ENCODE data around the gene SOBP. TPM values are rescaled to one million over a fixed set of nuclear protein-coding genes. Genes with fewer than 3 reads are reported as not detected.
"Not testable (repeated sequence)": the region's sequence is repeated elsewhere in the genome, so short reads cannot be mapped to it uniquely, and the experiment has no call there.

The SOBP gene
- total and polyA plus RNA-seq, 4 donors, result 24.0 to 44.6 (median 37.0) TPM

- Histone ChIP-seq H3K27ac (ENCODE audit: low read depth, low read length) (no peak overlapping the region), H3K4me1 (ENCODE audit: control insufficient read depth, insufficient read depth, low read length) (no peaks in the 10 kb centered on the region), H3K9me3 (ENCODE audit: control insufficient read depth, insufficient read depth, low read length) (no peaks in the 10 kb centered on the region), H3K4me3 (ENCODE audit: low read depth, low read length) (no peak overlapping the region), H3K27me3 (ENCODE audit: control insufficient read depth, insufficient read depth, low read length) (no peaks in the 10 kb centered on the region), H3K36me3 (ENCODE audit: control insufficient read depth, insufficient read depth, low read length) (no peaks in the 10 kb centered on the region)
- WGBS (ENCODE audit: insufficient coverage), result 100% methylated on average over 2 of the region's 2 CpGs
- DNase-seq (ENCODE audit: low read depth in 4 of 6, low spot score in 6 of 6), result no peak
These were observed 53.2 kb downstream of the SOBP start for GRCh38 chr6:107543088-107543487.

DNA sequence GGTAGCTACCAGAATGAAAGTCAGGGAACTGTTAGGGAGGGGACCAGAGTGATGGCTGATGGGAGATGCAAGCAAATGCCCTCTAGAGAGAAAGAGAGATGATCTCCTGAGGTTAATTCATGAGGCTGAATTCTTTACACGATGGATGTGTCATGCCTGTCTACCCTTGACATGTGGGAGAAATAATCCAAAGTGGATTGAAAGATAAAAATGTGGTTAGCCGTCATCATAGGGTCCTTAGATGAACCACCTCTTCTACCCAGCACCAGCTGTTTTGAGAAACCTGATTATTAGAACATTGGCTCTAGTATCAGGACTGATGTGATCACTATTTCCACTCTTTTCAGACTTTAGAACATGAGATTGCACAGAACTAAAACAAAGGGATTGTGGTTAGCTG is 53.6 kb downstream of the SOBP start:
- no peak overlapping the region for H3K4me3 ChIP-seq (ENCODE audit: low read depth, low read length)
- H3K27ac ChIP-seq (ENCODE audit: low read depth, low read length), result no peak overlapping the region
- no peaks in the 10 kb centered on the region for H3K9me3 ChIP-seq (ENCODE audit: control insufficient read depth, insufficient read depth, low read length)
- peaks cover under 1% of the 10 kb centered on the region for H3K36me3 ChIP-seq (ENCODE audit: control insufficient read depth, insufficient read depth, low read length)
- H3K27me3 ChIP-seq (ENCODE audit: control insufficient read depth, insufficient read depth, low read length), result no peaks in the 10 kb centered on the region
- H3K4me1 ChIP-seq (ENCODE audit: control insufficient read depth, insufficient read depth, low read length), result no peaks in the 10 kb centered on the region
- WGBS (ENCODE audit: insufficient coverage), result no CpG with 5 or more reads among the region's 2 CpGs
- DNase-seq (ENCODE audit: low read depth in 4 of 6, low spot score in 6 of 6), result no peak

- Histone ChIP-seq H3K4me3 (ENCODE audit: low read depth, low read length) (no peak overlapping the region), H3K27ac (ENCODE audit: low read depth, low read length) (no peak overlapping the region), H3K27me3 (ENCODE audit: control insufficient read depth, insufficient read depth, low read length) (no peaks in the 10 kb centered on the region), H3K36me3 (ENCODE audit: control insufficient read depth, insufficient read depth, low read length) (peaks cover 5% of the 10 kb centered on the region), H3K4me1 (ENCODE audit: control insufficient read depth, insufficient read depth, low read length) (no peaks in the 10 kb centered on the region), H3K9me3 (ENCODE audit: control insufficient read depth, insufficient read depth, low read length) (no peaks in the 10 kb centered on the region)
- 87% methylated on average over 3 of the region's 4 CpGs for WGBS (ENCODE audit: insufficient coverage)
- DNase-seq (ENCODE audit: low read depth in 4 of 6, low spot score in 6 of 6), result peak in 1 of 6 donors; percentile 58
These were observed 55.8 kb downstream of the SOBP start for GRCh38 chr6:107545763-107546162.

- WGBS (ENCODE audit: insufficient coverage), result no CpG with 5 or more reads among the region's 6 CpGs
- Histone ChIP-seq H3K9me3 (ENCODE audit: control insufficient read depth, insufficient read depth, low read length) (no peaks in the 10 kb centered on the region), H3K4me1 (ENCODE audit: control insufficient read depth, insufficient read depth, low read length) (no peaks in the 10 kb centered on the region), H3K27me3 (ENCODE audit: control insufficient read depth, insufficient read depth, low read length) (no peaks in the 10 kb centered on the region), H3K36me3 (ENCODE audit: control insufficient read depth, insufficient read depth, low read length) (peaks cover 5% of the 10 kb centered on the region), H3K4me3 (ENCODE audit: low read depth, low read length) (no peak overlapping the region), H3K27ac (ENCODE audit: low read depth, low read length) (no peak overlapping the region)
- DNase-seq (ENCODE audit: low read depth in 4 of 6, low spot score in 6 of 6), result no peak
These were observed 57.0 kb downstream of the SOBP start for GRCh38 chr6:107546691-107547450.

DNA sequence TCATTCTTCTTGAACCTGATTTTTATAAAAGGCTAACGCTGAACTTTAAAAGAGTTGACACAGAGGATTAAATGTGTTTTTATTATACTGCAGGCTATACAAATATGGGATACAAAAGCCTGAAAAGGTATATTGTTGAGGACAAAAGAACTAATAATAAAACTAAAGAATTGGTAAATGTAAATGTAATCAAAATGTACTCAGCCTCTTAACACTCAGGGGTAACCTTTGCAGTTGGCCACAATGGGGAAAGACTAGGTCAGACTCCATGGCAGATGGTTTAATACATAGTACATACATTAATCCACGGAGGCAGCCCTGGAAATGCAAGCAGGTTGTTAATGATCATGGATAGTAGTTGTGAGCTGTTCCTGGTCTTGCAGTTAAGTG is 57.5 kb downstream of the SOBP start:
- Histone ChIP-seq H3K27ac (ENCODE audit: low read depth, low read length) (no peak overlapping the region), H3K9me3 (ENCODE audit: control insufficient read depth, insufficient read depth, low read length) (no peaks in the 10 kb centered on the region)
- WGBS (ENCODE audit: insufficient coverage), result 0% methylated on average over 1 of the region's 2 CpGs

GRCh38 chr6:107550241-107550840 is 60.4 kb downstream of the SOBP start:
- H3K9me3 ChIP-seq (ENCODE audit: control insufficient read depth, insufficient read depth, low read length), result no peaks in the 10 kb centered on the region
- WGBS (ENCODE audit: insufficient coverage), result 67% methylated on average over 4 of the region's 10 CpGs
- H3K36me3 ChIP-seq (ENCODE audit: control insufficient read depth, insufficient read depth, low read length), result peaks cover 5% of the 10 kb centered on the region
- DNase-seq (ENCODE audit: low read depth in 4 of 6, low spot score in 6 of 6), result no peak
- H3K4me3 ChIP-seq (ENCODE audit: low read depth, low read length), result no peak overlapping the region
- H3K4me1 ChIP-seq (ENCODE audit: control insufficient read depth, insufficient read depth, low read length), result peaks cover 2% of the 10 kb centered on the region
- H3K27ac ChIP-seq (ENCODE audit: low read depth, low read length), result no peak overlapping the region
- H3K27me3 ChIP-seq (ENCODE audit: control insufficient read depth, insufficient read depth, low read length), result no peaks in the 10 kb centered on the region

More for the DNA sequence above, 57.5 kb downstream of the SOBP start:
- Histone ChIP-seq H3K4me1 (ENCODE audit: control insufficient read depth, insufficient read depth, low read length) (no peaks in the 10 kb centered on the region), H3K36me3 (ENCODE audit: control insufficient read depth, insufficient read depth, low read length) (peaks cover 5% of the 10 kb centered on the region), H3K27me3 (ENCODE audit: control insufficient read depth, insufficient read depth, low read length) (no peaks in the 10 kb centered on the region), H3K4me3 (ENCODE audit: low read depth, low read length) (no peak overlapping the region)
- DNase-seq (ENCODE audit: low read depth in 4 of 6, low spot score in 6 of 6), result no peak

GRCh38 chr6:107550906-107551305 is 61.0 kb downstream of the SOBP start:
- Histone ChIP-seq H3K9me3 (ENCODE audit: control insufficient read depth, insufficient read depth, low read length) (no peaks in the 10 kb centered on the region), H3K27ac (ENCODE audit: low read depth, low read length) (no peak overlapping the region), H3K36me3 (ENCODE audit: control insufficient read depth, insufficient read depth, low read length) (peaks cover 5% of the 10 kb centered on the region), H3K27me3 (ENCODE audit: control insufficient read depth, insufficient read depth, low read length) (no peaks in the 10 kb centered on the region), H3K4me1 (ENCODE audit: control insufficient read depth, insufficient read depth, low read length) (peaks cover 5% of the 10 kb centered on the region), H3K4me3 (ENCODE audit: low read depth, low read length) (no peak overlapping the region)
- DNase-seq (ENCODE audit: low read depth in 4 of 6, low spot score in 6 of 6), result no peak
- WGBS (ENCODE audit: insufficient coverage), result no CpG with 5 or more reads among the region's 4 CpGs

DNA sequence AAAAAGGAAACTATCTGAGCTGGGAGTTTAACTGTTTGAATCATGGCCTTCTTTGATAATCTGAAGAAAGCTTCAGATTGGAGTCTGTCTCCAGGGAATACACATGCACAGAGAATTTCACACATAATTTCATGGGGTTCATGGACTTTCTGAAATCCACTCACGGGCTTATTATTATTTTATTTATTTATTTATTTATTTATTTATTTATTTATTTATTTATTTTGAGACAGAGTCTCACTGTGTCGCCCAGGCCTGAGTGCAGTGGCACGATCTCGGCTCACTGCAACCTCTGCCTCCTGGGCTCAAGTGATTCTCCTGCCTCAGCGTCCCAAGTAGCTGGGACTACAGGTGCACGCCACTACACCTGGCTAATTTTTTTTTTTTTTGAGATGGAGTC is 63.2 kb downstream of the SOBP start:
- not testable (repeated sequence) for H3K27ac ChIP-seq (ENCODE audit: low read depth, low read length); H3K36me3 ChIP-seq (ENCODE audit: control insufficient read depth, insufficient read depth, low read length); DNase-seq (ENCODE audit: low read depth in 4 of 6, low spot score in 6 of 6); H3K4me3 ChIP-seq (ENCODE audit: low read depth, low read length); H3K9me3 ChIP-seq (ENCODE audit: control insufficient read depth, insufficient read depth, low read length); H3K27me3 ChIP-seq (ENCODE audit: control insufficient read depth, insufficient read depth, low read length); H3K4me1 ChIP-seq (ENCODE audit: control insufficient read depth, insufficient read depth, low read length)
- WGBS (ENCODE audit: insufficient coverage), result 98% methylated on average over 4 of the region's 6 CpGs

DNA sequence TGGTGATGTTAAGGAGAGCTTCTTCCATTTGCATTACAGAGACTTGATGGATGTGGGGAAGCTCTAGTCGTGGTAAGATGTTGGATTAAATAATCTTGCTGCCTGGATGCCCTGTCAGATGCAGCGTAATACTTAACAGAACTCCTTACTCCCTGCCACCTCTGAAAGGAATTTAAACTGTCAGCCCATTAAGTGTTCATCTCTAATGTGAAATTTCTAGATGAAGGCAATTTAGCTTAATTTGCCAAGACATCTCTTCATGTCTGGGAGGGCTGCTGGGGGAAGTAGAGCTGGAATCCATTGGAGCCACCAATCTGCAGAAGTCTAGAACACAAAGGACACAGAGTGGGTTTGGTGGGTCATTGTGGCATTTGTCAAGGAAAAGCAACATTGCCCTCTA is 64.4 kb downstream of the SOBP start:
- no CpG with 5 or more reads among the region's 2 CpGs for WGBS (ENCODE audit: insufficient coverage)
- no peak for DNase-seq (ENCODE audit: low read depth in 4 of 6, low spot score in 6 of 6)
- Histone ChIP-seq H3K9me3 (ENCODE audit: control insufficient read depth, insufficient read depth, low read length) (no peaks in the 10 kb centered on the region), H3K4me1 (ENCODE audit: control insufficient read depth, insufficient read depth, low read length) (peaks cover 5% of the 10 kb centered on the region), H3K27me3 (ENCODE audit: control insufficient read depth, insufficient read depth, low read length) (no peaks in the 10 kb centered on the region), H3K36me3 (ENCODE audit: control insufficient read depth, insufficient read depth, low read length) (peaks cover 3% of the 10 kb centered on the region), H3K27ac (ENCODE audit: low read depth, low read length) (no peak overlapping the region), H3K4me3 (ENCODE audit: low read depth, low read length) (no peak overlapping the region)

DNA sequence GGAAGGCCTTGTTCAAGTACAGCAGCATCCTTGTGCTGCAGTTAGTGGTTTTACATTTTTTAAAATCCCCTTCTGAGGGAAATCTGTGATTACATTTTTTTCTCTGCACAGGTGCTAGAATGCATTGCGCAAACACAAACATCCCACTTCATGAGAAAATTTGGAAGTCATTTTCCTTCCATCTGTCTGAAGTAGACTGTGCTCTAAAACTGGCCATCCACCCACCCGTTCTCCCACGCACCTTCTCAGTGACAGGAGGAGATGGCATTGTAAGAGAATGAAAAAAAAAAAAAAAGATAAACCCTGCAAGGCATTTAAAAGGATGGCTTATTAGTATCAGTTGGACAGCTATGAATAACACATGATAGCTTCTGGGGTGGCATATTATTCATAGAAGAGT is 65.0 kb downstream of the SOBP start:
- no CpG with 5 or more reads among the region's 3 CpGs for WGBS (ENCODE audit: insufficient coverage)
- H3K27ac ChIP-seq (ENCODE audit: low read depth, low read length), result no peak overlapping the region
- H3K9me3 ChIP-seq (ENCODE audit: control insufficient read depth, insufficient read depth, low read length), result no peaks in the 10 kb centered on the region
- peak in 1 of 6 donors; percentile 46 for DNase-seq (ENCODE audit: low read depth in 4 of 6, low spot score in 6 of 6)
- peaks cover under 1% of the 10 kb centered on the region for H3K36me3 ChIP-seq (ENCODE audit: control insufficient read depth, insufficient read depth, low read length)
- no peaks in the 10 kb centered on the region for H3K27me3 ChIP-seq (ENCODE audit: control insufficient read depth, insufficient read depth, low read length)
- H3K4me3 ChIP-seq (ENCODE audit: low read depth, low read length), result no peak overlapping the region
- peaks cover 5% of the 10 kb centered on the region for H3K4me1 ChIP-seq (ENCODE audit: control insufficient read depth, insufficient read depth, low read length)

All from spinal cord (tissue), 10 donors.